KMS-11 (cell line): Measurements from ENCODE around the gene CD28.

ENCODE experiments used
- H2AFZ ChIP-seq: fragments of 200-600 bp; sonication (generic); 2 replicates; pipeline ENCODE4 v1.6.1; 2016; ENCODE audit warnings: antibody characterized with exemption, mixed run types, low read depth
- H3K27ac ChIP-seq: fragments of 200-600 bp; sonication (generic); 2 replicates; pipeline ENCODE4 v1.6.1; 2016; ENCODE audit warnings: mild to moderate bottlenecking, mixed run types
- H3K27me3 ChIP-seq: fragments of 200-600 bp; sonication (generic); 2 replicates; pipeline ENCODE4 v1.6.1; 2017; ENCODE audit warnings: mild to moderate bottlenecking, low read depth, mixed run types, moderate library complexity; ENCODE audit not compliant: insufficient read depth
- H3K36me3 ChIP-seq: fragments of 200-600 bp; sonication (generic); 2 replicates; pipeline ENCODE4 v1.6.1; 2017; ENCODE audit warnings: mild to moderate bottlenecking, mixed run types; ENCODE audit not compliant: insufficient read depth
- H3K4me1 ChIP-seq: fragments of 200-600 bp; sonication (generic); 2 replicates; pipeline ENCODE4 v1.6.1; 2016; ENCODE audit warnings: mild to moderate bottlenecking, low read depth, mixed run types; ENCODE audit not compliant: poor library complexity, severe bottlenecking
- H3K4me2 ChIP-seq: fragments of 200-600 bp; sonication (generic); 2 replicates; pipeline ENCODE4 v1.7.0; 2016; ENCODE audit warnings: mild to moderate bottlenecking, mixed run types
- H3K4me3 ChIP-seq: fragments of 200-600 bp; sonication (generic); IDR thresholded peaks from 2 replicates; pipeline ENCODE4 v1.6.1; 2017; ENCODE audit warnings: low read depth, low read length, mixed read lengths; ENCODE audit not compliant: insufficient read depth
- H3K79me2 ChIP-seq: fragments of 200-600 bp; sonication (generic); 2 replicates; pipeline ENCODE4 v1.6.1; 2016; ENCODE audit warnings: low read depth, mixed run types; ENCODE audit not compliant: insufficient read depth
- H3K9ac ChIP-seq: fragments of 200-600 bp; sonication (generic); 2 replicates; pipeline ENCODE4 v1.6.1; 2016; ENCODE audit warnings: mild to moderate bottlenecking, mixed run types
- H4K20me1 ChIP-seq: fragments of 200-600 bp; sonication (generic); 2 replicates; pipeline ENCODE4 v1.6.1; 2016; ENCODE audit warnings: mild to moderate bottlenecking, mixed run types; ENCODE audit not compliant: insufficient read depth
- TF ChIP-seq, protein P1 (sequence below): fragments of 200-600 bp; sonication (generic); conservative IDR thresholded peaks from 2 replicates; pipeline ENCODE4 v1.6.1; 2017; ENCODE audit warnings: low read depth, mild to moderate bottlenecking, antibody characterized with exemption, low read length, moderate library complexity, mixed read lengths

The CD28 gene

DNA sequence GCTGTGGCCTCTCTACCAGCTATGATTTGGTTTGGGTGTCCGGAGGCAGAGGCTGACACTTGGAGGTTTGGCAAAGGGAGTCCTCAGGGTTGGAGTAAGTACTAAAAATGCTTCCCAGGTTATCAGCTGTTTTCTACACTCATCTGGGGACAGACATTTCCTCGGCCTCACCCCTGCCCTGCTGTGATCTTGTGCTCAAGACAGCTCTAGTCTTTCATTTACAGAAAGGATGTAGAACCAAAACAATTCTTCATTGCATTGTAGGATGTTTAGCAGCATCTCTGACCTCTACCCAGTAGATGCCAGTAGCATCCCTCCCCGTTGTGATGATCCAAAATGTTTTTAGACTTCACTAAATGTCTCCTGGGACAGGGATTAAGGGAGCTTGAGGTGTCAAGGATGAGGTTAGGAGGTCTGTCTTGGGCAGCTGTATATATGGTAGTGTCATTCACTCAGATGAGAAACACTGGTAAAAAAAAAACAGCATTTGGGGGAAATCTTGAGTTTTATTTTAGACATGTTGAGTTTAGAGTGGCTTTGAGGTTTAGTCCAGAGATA is 26.6 kb downstream of the CD28 start:
- Histone ChIP-seq H3K36me3 (no peaks in the 10 kb centered on the region; the same call in 1 of the 2 replicates), H3K4me2 (no peak overlapping the region), H4K20me1 (no peaks in the 10 kb centered on the region), H3K4me3 (no peak overlapping the region), H3K27me3 (no peaks in the 10 kb centered on the region), H3K27ac (no peak overlapping the region), H3K4me1 (peaks cover 26% of the 10 kb centered on the region), H3K79me2 (no peaks in the 10 kb centered on the region), H2AFZ (no peak overlapping the region), H3K9ac (no peak overlapping the region)
- TF ChIP-seq, protein P1, sequence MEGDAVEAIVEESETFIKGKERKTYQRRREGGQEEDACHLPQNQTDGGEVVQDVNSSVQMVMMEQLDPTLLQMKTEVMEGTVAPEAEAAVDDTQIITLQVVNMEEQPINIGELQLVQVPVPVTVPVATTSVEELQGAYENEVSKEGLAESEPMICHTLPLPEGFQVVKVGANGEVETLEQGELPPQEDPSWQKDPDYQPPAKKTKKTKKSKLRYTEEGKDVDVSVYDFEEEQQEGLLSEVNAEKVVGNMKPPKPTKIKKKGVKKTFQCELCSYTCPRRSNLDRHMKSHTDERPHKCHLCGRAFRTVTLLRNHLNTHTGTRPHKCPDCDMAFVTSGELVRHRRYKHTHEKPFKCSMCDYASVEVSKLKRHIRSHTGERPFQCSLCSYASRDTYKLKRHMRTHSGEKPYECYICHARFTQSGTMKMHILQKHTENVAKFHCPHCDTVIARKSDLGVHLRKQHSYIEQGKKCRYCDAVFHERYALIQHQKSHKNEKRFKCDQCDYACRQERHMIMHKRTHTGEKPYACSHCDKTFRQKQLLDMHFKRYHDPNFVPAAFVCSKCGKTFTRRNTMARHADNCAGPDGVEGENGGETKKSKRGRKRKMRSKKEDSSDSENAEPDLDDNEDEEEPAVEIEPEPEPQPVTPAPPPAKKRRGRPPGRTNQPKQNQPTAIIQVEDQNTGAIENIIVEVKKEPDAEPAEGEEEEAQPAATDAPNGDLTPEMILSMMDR = no peak

DNA sequence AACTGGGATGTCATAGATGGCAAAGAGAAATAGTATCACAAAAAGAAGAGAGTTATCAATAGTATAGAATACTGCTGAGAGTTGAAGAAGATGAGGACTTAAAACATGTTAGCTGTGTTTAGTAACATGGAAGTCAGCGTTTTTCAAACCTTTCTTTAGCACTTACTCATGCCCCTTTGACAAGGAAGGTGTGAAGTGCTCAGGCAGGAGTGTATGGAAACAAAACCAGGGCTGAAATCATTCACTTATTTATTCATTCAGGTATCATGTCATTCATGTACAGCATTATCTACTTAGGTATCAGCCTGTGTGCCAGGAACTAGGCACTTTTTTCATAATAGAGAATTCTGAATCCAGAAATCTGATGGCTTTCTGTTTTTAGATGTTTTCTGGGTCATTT is 27.2 kb downstream of the CD28 start:
- H3K27me3 ChIP-seq = no peaks in the 10 kb centered on the region
- TF ChIP-seq, protein P1 = no peak
- H3K79me2 ChIP-seq = no peaks in the 10 kb centered on the region
- no peak overlapping the region for H2AFZ ChIP-seq
- H3K36me3 ChIP-seq = no peaks in the 10 kb centered on the region; the same call in 1 of the 2 replicates
- no peak overlapping the region for H3K4me2 ChIP-seq
- peaks cover 32% of the 10 kb centered on the region for H3K4me1 ChIP-seq
- no peak overlapping the region for H3K9ac ChIP-seq
- H3K27ac ChIP-seq = no peak overlapping the region
- H4K20me1 ChIP-seq = no peaks in the 10 kb centered on the region
- H3K4me3 ChIP-seq = no peak overlapping the region

DNA sequence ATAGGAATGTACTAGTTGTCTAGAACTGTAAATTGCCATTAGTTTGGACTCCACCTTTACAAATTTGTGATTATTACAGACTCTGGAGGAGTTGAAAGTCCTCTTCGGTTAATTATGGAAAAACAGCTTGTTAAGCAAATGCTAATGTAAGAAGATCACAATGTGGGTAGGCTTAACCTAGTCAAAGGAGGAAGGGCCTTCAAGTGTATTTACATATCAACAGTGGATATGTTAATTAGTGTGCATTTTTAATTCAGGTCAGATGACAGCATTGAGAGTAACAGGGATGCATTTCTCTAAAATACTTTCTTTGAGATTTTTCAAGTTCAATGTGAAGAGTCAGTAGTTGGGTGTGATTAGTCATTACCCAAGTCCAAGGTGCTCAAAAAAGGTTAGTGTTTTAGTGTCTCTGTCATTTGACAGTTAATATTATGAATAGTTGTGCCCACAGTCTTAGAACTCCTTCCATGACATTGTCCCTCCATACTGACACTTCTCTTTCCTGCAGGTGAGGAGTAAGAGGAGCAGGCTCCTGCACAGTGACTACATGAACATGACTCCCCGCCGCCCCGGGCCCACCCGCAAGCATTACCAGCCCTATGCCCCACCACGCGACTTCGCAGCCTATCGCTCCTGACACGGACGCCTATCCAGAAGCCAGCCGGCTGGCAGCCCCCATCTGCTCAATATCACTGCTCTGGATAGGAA is 28.0 kb downstream of the CD28 start:
- no peak overlapping the region for H3K27ac ChIP-seq
- H4K20me1 ChIP-seq = no peaks in the 10 kb centered on the region
- TF ChIP-seq, protein P1 = no peak
- H3K9ac ChIP-seq = no peak overlapping the region
- no peaks in the 10 kb centered on the region; the same call in 1 of the 2 replicates for H3K36me3 ChIP-seq
- no peaks in the 10 kb centered on the region for H3K27me3 ChIP-seq
- no peak overlapping the region for H3K4me2 ChIP-seq
- no peak overlapping the region for H3K4me3 ChIP-seq
- H3K4me1 ChIP-seq = peaks cover 37% of the 10 kb centered on the region
- H3K79me2 ChIP-seq = no peaks in the 10 kb centered on the region
- H2AFZ ChIP-seq = no peak overlapping the region

DNA sequence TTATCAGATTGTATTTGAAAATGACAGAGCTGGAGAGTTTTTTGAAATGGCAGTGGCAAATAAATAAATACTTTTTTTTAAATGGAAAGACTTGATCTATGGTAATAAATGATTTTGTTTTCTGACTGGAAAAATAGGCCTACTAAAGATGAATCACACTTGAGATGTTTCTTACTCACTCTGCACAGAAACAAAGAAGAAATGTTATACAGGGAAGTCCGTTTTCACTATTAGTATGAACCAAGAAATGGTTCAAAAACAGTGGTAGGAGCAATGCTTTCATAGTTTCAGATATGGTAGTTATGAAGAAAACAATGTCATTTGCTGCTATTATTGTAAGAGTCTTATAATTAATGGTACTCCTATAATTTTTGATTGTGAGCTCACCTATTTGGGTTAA is 30.9 kb downstream of the CD28 start:
- peaks cover 52% of the 10 kb centered on the region for H3K4me1 ChIP-seq
- H3K27ac ChIP-seq = no peak overlapping the region
- no peak overlapping the region; the same call in 1 of the 2 replicates for H3K4me2 ChIP-seq
- H3K9ac ChIP-seq = no peak overlapping the region
- no peaks in the 10 kb centered on the region for H4K20me1 ChIP-seq
- no peaks in the 10 kb centered on the region; the same call in 1 of the 2 replicates for H3K36me3 ChIP-seq
- no peak overlapping the region for H3K4me3 ChIP-seq
- no peaks in the 10 kb centered on the region for H3K27me3 ChIP-seq
- TF ChIP-seq, protein P1 = no peak
- H2AFZ ChIP-seq = no peak overlapping the region
- no peaks in the 10 kb centered on the region for H3K79me2 ChIP-seq
